Parathyroid adenoma (tissue), 2 donors: Measurements from ENCODE around the gene RNF2.

Source experiments
- H2AFZ ChIP-seq: fragments of 300-600 bp; sonication (generic); one replicate; pipeline ENCODE4 v1.7.0; 2017; ENCODE audit warnings: antibody characterized with exemption, mild to moderate bottlenecking
- H3K27ac ChIP-seq: fragments of 300-600 bp; sonication (generic); one replicate; pipeline ENCODE4 v1.7.0; 2017
- H3K27me3 ChIP-seq: fragments of 300-600 bp; sonication (generic); one replicate; pipeline ENCODE4 v1.7.0; 2017; ENCODE audit warnings: low read length; ENCODE audit not compliant: control insufficient read depth, insufficient read depth
- H3K36me3 ChIP-seq: fragments of 300-600 bp; sonication (generic); one replicate; pipeline ENCODE4 v1.7.0; 2017; ENCODE audit warnings: low read length; ENCODE audit not compliant: control insufficient read depth, insufficient read depth
- H3K4me1 ChIP-seq: fragments of 300-600 bp; sonication (generic); one replicate; pipeline ENCODE4 v1.7.0; 2017; ENCODE audit warnings: control low read depth
- H3K4me2 ChIP-seq: fragments of 300-600 bp; sonication (generic); one replicate; pipeline ENCODE4 v1.7.0; 2017; ENCODE audit warnings: low read length
- H3K4me3 ChIP-seq: fragments of 300-600 bp; sonication (generic); one replicate; pipeline ENCODE4 v1.7.0; 2017; ENCODE audit warnings: low read depth, low read length
- H3K79me2 ChIP-seq: fragments of 300-600 bp; sonication (generic); one replicate; pipeline ENCODE4 v1.7.0; 2017; ENCODE audit warnings: control low read depth
- H3K9ac ChIP-seq: fragments of 300-600 bp; sonication (generic); one replicate; pipeline ENCODE4 v1.7.0; 2017; ENCODE audit warnings: mild to moderate bottlenecking
- H3K9me3 ChIP-seq: fragments of 300-600 bp; sonication (generic); one replicate; pipeline ENCODE4 v1.7.0; 2017; ENCODE audit warnings: low read length; ENCODE audit not compliant: control insufficient read depth
- TF ChIP-seq, protein P1 (sequence below): fragments of 300-600 bp; sonication (generic); IDR thresholded peaks from one replicate; pipeline ENCODE4 v1.7.0; 2017; ENCODE audit warnings: antibody characterized with exemption, mild to moderate bottlenecking
- donor health status: primary hyperparathyroidism.

The RNF2 gene

DNA sequence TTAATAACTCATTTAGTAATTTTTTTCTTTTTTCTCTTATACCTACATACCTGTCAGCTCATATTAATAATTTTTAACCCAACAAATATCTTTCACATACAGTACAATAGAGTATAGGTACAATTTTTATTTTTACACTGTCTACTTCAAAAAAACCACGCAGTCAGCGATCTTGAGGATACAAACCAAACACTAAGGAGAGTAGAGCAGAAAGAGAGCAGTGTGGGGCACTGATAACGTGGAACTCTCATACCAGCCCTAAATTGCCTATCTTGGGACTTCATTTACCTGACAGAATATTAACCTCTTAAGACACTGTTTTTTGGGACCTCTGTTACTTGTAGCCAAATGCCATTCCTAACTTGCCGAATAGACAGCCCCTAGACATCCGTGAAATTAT lies 105.9 kb downstream of the RNF2 start:
- no peak overlapping the region for H3K27ac ChIP-seq
- TF ChIP-seq, protein P1, sequence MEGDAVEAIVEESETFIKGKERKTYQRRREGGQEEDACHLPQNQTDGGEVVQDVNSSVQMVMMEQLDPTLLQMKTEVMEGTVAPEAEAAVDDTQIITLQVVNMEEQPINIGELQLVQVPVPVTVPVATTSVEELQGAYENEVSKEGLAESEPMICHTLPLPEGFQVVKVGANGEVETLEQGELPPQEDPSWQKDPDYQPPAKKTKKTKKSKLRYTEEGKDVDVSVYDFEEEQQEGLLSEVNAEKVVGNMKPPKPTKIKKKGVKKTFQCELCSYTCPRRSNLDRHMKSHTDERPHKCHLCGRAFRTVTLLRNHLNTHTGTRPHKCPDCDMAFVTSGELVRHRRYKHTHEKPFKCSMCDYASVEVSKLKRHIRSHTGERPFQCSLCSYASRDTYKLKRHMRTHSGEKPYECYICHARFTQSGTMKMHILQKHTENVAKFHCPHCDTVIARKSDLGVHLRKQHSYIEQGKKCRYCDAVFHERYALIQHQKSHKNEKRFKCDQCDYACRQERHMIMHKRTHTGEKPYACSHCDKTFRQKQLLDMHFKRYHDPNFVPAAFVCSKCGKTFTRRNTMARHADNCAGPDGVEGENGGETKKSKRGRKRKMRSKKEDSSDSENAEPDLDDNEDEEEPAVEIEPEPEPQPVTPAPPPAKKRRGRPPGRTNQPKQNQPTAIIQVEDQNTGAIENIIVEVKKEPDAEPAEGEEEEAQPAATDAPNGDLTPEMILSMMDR, result no peak
- no peak overlapping the region for H2AFZ ChIP-seq
- no peak overlapping the region for H3K4me3 ChIP-seq
- no peak overlapping the region for H3K4me2 ChIP-seq
- no peaks in the 10 kb centered on the region for H3K79me2 ChIP-seq
- no peaks in the 10 kb centered on the region for H3K36me3 ChIP-seq
- peaks cover 2% of the 10 kb centered on the region for H3K4me1 ChIP-seq
- H3K9ac ChIP-seq, result no peak overlapping the region
- H3K27me3 ChIP-seq, result no peaks in the 10 kb centered on the region
- H3K9me3 ChIP-seq, result no peaks in the 10 kb centered on the region
